HEK293 (cell line): ENCODE measurements around the gene MRPL55.

Source experiments
- CTCF ChIA-PET: fragments of 350-600 bp; formaldehyde crosslinking; extraction: SDS; loops from one replicate; lab custom pipeline; 2021; ENCODE audit warnings: antibody characterized with exemption; lab: Yijun Ruan, JAX
- POLR2A ChIA-PET: fragments of 300-600 bp; formaldehyde crosslinking; extraction: SDS; loops from one replicate; lab custom pipeline; 2020; ENCODE audit warnings: antibody characterized with exemption, inconsistent platforms; lab: Yijun Ruan, JAX
- H3K27ac ChIP-seq: fragments of 200-500 bp; sonication (Bioruptor generic); 2 replicates; pipeline ENCODE4 v1.5.1; 2014; ENCODE audit warnings: low read depth, low read length, control low read depth, inconsistent platforms; ENCODE audit errors: extremely low read depth
- H3K36me3 ChIP-seq, 2 experiments: fragments of 200-500 bp in 1 of 2; sonication (Bioruptor generic) in 1 of 2; 1 replicate in 1 of 2; 2 replicates in 1 of 2; pipeline ENCODE4 v1.5.1; 2014 to 2017; ENCODE audit warnings: inconsistent platforms in 2 of 2, low read length in 2 of 2; ENCODE audit not compliant: control insufficient read depth in 2 of 2, insufficient read depth in 1 of 2
- H3K4me1 ChIP-seq: fragments of 200-500 bp; sonication (Bioruptor generic); 2 replicates; pipeline ENCODE4 v1.5.1; 2014; ENCODE audit warnings: mild to moderate bottlenecking, low read length, inconsistent platforms; ENCODE audit not compliant: control insufficient read depth, insufficient read depth
- H3K4me3 ChIP-seq: 2 replicates; pipeline ENCODE4 v1.5.1; 2011; ENCODE audit warnings: low read depth, mild to moderate bottlenecking, control low read depth, low read length, moderate library complexity
- H3K9me3 ChIP-seq: fragments of 200-500 bp; sonication (Bioruptor generic); 2 replicates; pipeline ENCODE4 v1.5.1; 2014; ENCODE audit warnings: low read depth, low read length, inconsistent platforms; ENCODE audit not compliant: control insufficient read depth, insufficient read depth
- BCL11A ChIP-seq: fragments of 450-650 bp; formaldehyde crosslinking; IDR thresholded peaks from 2 replicates; pipeline ENCODE4 v1.5.1; 2016; ENCODE audit warnings: low read depth, missing biosample characterization, missing genetic modification characterization
- EGR2 ChIP-seq: fragments of 450-650 bp; formaldehyde crosslinking; IDR thresholded peaks from 2 replicates; pipeline ENCODE4 v1.5.1; 2016; ENCODE audit warnings: low read depth, missing biosample characterization, missing genetic modification characterization
- HOXC10 ChIP-seq: sonication (generic); formaldehyde crosslinking; IDR thresholded peaks from 2 replicates; pipeline ENCODE4 v1.8.1; 2023; ENCODE audit warnings: mild to moderate bottlenecking, missing genetic modification reagents
- REPIN1 ChIP-seq: fragments of 450-650 bp; formaldehyde crosslinking; IDR thresholded peaks from 2 replicates; pipeline ENCODE4 v1.5.1; 2017; ENCODE audit warnings: missing biosample characterization, missing genetic modification characterization, low read depth
- SCRT2 ChIP-seq: fragments of 450-650 bp; formaldehyde crosslinking; IDR thresholded peaks from 2 replicates; pipeline ENCODE4 v1.5.1; 2016; ENCODE audit warnings: missing biosample characterization, missing genetic modification characterization
- SP2 ChIP-seq: fragments of 450-650 bp; formaldehyde crosslinking; IDR thresholded peaks from 2 replicates; pipeline ENCODE4 v1.5.1; 2016; ENCODE audit warnings: missing biosample characterization, missing genetic modification characterization
- TCF7L2 ChIP-seq: IDR thresholded peaks from 2 replicates; pipeline ENCODE4 v1.6.1; 2011; ENCODE audit warnings: low read depth, mild to moderate bottlenecking, inconsistent platforms, low read length, moderate library complexity, borderline replicate concordance
- TRIM28 ChIP-seq: IDR thresholded peaks from 2 replicates; pipeline ENCODE4 v1.6.1; 2011; ENCODE audit warnings: low read length, control low read depth, borderline replicate concordance
- YY1 ChIP-seq: fragments of 450-650 bp; formaldehyde crosslinking; IDR thresholded peaks from 2 replicates; pipeline ENCODE4 v1.5.1; 2018; ENCODE audit warnings: missing biosample characterization, missing genetic modification characterization
- YY2 ChIP-seq: fragments of 450-650 bp; formaldehyde crosslinking; IDR thresholded peaks from 2 replicates; pipeline ENCODE4 v1.5.1; 2016; ENCODE audit warnings: missing biosample characterization, missing genetic modification characterization
- ZBTB17 ChIP-seq: fragments of 450-650 bp; formaldehyde crosslinking; IDR thresholded peaks from 2 replicates; pipeline ENCODE4 v1.5.1; 2016; ENCODE audit warnings: missing biosample characterization, missing genetic modification characterization
- ZNF157 ChIP-seq: fragments of 450-650 bp; formaldehyde crosslinking; IDR thresholded peaks from 2 replicates; pipeline ENCODE4 v1.5.1; 2016; ENCODE audit warnings: missing biosample characterization, missing genetic modification characterization
- ZNF23 ChIP-seq: fragments of 450-650 bp; formaldehyde crosslinking; IDR thresholded peaks from 2 replicates; pipeline ENCODE4 v1.5.1; 2016; ENCODE audit warnings: missing biosample characterization, missing genetic modification characterization, borderline replicate concordance
- ZNF404 ChIP-seq: fragments of 450-650 bp; formaldehyde crosslinking; IDR thresholded peaks from 2 replicates; pipeline ENCODE4 v1.5.1; 2017; ENCODE audit warnings: missing biosample characterization, missing genetic modification characterization
- ZNF433 ChIP-seq: fragments of 450-650 bp; formaldehyde crosslinking; IDR thresholded peaks from 2 replicates; pipeline ENCODE4 v1.5.1; 2016; ENCODE audit warnings: missing biosample characterization, missing genetic modification characterization, low read depth
- ZNF560 ChIP-seq: fragments of 450-650 bp; formaldehyde crosslinking; IDR thresholded peaks from 2 replicates; pipeline ENCODE4 v1.5.1; 2017; ENCODE audit warnings: missing biosample characterization, missing genetic modification characterization, borderline replicate concordance
- ZNF600 ChIP-seq: fragments of 450-650 bp; formaldehyde crosslinking; IDR thresholded peaks from 2 replicates; pipeline ENCODE4 v1.5.1; 2016; ENCODE audit warnings: missing biosample characterization, missing genetic modification characterization
- ZNF768 ChIP-seq: fragments of 450-650 bp; formaldehyde crosslinking; IDR thresholded peaks from 2 replicates; pipeline ENCODE4 v1.5.1; 2018; ENCODE audit warnings: missing biosample characterization, mild to moderate bottlenecking, missing genetic modification characterization
- ZNF785 ChIP-seq: fragments of 450-650 bp; formaldehyde crosslinking; IDR thresholded peaks from 2 replicates; pipeline ENCODE4 v1.5.1; 2016; ENCODE audit warnings: missing biosample characterization, missing genetic modification characterization
- ZSCAN23 ChIP-seq: fragments of 450-650 bp; formaldehyde crosslinking; IDR thresholded peaks from 2 replicates; pipeline ENCODE4 v1.5.1; 2016; ENCODE audit warnings: missing biosample characterization, missing genetic modification characterization
- TF ChIP-seq, protein P1 (sequence below): fragments of 450-650 bp; formaldehyde crosslinking; IDR thresholded peaks from 2 replicates; pipeline ENCODE4 v1.5.1; 2016; ENCODE audit warnings: missing biosample characterization, missing genetic modification characterization
- TF ChIP-seq, protein P2 (sequence below): fragments of 450-650 bp; formaldehyde crosslinking; IDR thresholded peaks from 2 replicates; pipeline ENCODE4 v1.5.1; 2016; ENCODE audit warnings: missing biosample characterization, missing genetic modification characterization
- TF ChIP-seq, protein P3 (sequence below): fragments of 450-650 bp; IDR thresholded peaks from 2 replicates; pipeline ENCODE4 v1.5.1; 2018; ENCODE audit warnings: missing biosample characterization, mild to moderate bottlenecking, missing genetic modification characterization
- TF ChIP-seq, protein P4 (sequence below): sonication (generic); formaldehyde crosslinking; IDR thresholded peaks from 2 replicates; pipeline ENCODE4 v1.8.1; 2022; ENCODE audit warnings: mild to moderate bottlenecking, moderate library complexity, missing genetic modification reagents
- TF ChIP-seq, protein P5 (sequence below): fragments of 450-650 bp; formaldehyde crosslinking; IDR thresholded peaks from 2 replicates; pipeline ENCODE4 v1.5.1; 2016; ENCODE audit warnings: missing biosample characterization, missing genetic modification characterization
- TF ChIP-seq, protein P6 (sequence below): fragments of 450-650 bp; formaldehyde crosslinking; IDR thresholded peaks from 2 replicates; pipeline ENCODE4 v1.5.1; 2016; ENCODE audit warnings: missing biosample characterization, missing genetic modification characterization

The MRPL55 gene

DNA sequence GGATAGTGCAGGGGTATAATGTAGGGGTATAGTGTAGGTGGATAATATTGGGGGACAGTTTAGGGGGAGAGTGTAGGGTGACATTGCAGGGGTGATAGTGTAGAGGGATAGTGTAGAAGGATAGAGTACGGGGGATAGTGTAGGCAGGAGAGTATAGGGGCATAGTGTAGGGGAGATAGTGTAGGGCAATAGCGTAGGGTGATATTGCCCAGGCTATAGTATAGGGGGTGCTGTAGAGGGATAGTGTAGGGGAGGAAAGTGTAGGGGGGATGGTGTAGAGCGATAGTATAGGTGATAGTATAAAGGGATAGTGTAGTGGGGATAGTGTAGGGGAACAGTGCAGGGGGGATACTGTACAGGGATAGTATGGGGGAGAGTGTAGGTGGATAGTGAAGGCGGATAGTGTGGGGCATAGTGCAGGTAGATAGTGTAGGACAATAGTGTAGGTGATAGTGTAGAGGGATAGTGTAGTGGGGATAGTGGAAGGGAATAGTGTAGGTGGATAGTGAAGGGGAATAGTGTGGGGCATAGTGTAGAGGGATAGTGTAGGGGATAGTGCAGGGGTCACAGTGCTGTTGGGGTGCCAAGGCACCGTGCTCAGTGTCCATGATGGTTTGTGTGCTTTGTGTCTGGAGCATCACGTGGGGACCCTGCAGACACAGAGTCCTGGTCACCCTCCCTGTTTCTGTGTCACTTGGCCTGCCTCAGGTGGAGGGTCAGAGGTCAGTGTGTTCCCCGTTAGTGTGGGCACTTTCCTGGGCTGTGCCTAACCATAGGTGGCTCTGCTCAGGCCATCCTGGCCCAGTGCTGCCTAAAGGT, 37.1 kb downstream of the MRPL55 start (continued):
- TF ChIP-seq ZNF600 (tag by site-specific recombination) (peak; percentile 67), ZBTB17 (tag by site-specific recombination) (no peak), TRIM28 (no peak), YY1 (tag by site-specific recombination) (no peak), ZSCAN23 (tag by site-specific recombination) (no peak; the same call in 1 of the 2 replicates), TCF7L2 (no peak), ZNF157 (tag by site-specific recombination) (peak; percentile 9; the same call in 1 of the 2 replicates), ZNF433 (tag by site-specific recombination) (no peak)
- TF ChIP-seq, protein P1, sequence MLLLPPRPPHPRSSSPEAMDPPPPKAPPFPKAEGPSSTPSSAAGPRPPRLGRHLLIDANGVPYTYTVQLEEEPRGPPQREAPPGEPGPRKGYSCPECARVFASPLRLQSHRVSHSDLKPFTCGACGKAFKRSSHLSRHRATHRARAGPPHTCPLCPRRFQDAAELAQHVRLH (tag by site-specific recombination) = no peak
- TF ChIP-seq, protein P2, sequence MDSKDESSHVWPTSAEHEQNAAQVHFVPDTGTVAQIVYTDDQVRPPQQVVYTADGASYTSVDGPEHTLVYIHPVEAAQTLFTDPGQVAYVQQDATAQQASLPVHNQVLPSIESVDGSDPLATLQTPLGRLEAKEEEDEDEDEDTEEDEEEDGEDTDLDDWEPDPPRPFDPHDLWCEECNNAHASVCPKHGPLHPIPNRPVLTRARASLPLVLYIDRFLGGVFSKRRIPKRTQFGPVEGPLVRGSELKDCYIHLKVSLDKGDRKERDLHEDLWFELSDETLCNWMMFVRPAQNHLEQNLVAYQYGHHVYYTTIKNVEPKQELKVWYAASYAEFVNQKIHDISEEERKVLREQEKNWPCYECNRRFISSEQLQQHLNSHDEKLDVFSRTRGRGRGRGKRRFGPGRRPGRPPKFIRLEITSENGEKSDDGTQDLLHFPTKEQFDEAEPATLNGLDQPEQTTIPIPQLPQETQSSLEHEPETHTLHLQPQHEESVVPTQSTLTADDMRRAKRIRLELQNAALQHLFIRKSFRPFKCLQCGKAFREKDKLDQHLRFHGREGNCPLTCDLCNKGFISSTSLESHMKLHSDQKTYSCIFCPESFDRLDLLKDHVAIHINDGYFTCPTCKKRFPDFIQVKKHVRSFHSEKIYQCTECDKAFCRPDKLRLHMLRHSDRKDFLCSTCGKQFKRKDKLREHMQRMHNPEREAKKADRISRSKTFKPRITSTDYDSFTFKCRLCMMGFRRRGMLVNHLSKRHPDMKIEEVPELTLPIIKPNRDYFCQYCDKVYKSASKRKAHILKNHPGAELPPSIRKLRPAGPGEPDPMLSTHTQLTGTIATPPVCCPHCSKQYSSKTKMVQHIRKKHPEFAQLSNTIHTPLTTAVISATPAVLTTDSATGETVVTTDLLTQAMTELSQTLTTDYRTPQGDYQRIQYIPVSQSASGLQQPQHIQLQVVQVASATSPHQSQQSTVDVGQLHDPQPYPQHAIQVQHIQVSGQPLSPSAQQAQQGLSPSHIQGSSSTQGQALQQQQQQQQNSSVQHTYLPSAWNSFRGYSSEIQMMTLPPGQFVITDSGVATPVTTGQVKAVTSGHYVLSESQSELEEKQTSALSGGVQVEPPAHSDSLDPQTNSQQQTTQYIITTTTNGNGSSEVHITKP (tag by site-specific recombination) = peak; percentile 86
- TF ChIP-seq, protein P3, sequence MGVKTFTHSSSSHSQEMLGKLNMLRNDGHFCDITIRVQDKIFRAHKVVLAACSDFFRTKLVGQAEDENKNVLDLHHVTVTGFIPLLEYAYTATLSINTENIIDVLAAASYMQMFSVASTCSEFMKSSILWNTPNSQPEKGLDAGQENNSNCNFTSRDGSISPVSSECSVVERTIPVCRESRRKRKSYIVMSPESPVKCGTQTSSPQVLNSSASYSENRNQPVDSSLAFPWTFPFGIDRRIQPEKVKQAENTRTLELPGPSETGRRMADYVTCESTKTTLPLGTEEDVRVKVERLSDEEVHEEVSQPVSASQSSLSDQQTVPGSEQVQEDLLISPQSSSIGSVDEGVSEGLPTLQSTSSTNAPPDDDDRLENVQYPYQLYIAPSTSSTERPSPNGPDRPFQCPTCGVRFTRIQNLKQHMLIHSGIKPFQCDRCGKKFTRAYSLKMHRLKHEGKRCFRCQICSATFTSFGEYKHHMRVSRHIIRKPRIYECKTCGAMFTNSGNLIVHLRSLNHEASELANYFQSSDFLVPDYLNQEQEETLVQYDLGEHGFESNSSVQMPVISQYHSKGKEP (tag by site-specific recombination) = no peak
- TF ChIP-seq, protein P4, sequence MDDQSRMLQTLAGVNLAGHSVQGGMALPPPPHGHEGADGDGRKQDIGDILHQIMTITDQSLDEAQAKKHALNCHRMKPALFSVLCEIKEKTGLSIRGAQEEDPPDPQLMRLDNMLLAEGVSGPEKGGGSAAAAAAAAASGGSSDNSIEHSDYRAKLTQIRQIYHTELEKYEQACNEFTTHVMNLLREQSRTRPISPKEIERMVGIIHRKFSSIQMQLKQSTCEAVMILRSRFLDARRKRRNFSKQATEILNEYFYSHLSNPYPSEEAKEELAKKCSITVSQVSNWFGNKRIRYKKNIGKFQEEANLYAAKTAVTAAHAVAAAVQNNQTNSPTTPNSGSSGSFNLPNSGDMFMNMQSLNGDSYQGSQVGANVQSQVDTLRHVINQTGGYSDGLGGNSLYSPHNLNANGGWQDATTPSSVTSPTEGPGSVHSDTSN (CRISPR knock-in tag) = no peak
- TF ChIP-seq, all 188 proteins: peak for 25

DNA sequence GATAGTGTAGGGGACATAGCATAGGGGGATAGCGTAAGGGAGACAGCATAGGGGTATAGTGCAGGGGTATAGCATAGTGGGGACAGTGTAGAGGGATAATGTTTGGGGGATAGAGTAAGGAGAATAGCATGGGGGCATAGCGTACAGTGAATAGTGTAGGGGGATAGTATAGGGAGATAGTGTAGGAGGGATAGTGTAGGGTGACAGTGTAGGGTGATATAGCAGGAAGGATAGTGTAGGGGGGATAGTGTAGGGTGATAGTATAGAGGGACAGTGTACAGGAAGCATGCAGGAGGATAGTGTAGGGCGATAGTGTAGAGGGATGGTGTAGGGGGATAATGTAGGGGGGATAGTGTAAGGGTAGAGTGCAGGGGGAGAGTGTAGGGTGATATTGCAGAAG, 38.2 kb downstream of the MRPL55 start:
- Histone ChIP-seq H3K4me3 (no peak overlapping the region), H3K27ac (no peak overlapping the region), H3K4me1 (no peaks in the 10 kb centered on the region), H3K36me3 (no peaks in the 10 kb centered on the region), H3K9me3 (no peaks in the 10 kb centered on the region)
- CTCF ChIA-PET = no interaction called here
- POLR2A ChIA-PET = no interaction called here
- TF ChIP-seq EGR2 (tag by site-specific recombination) (peak; percentile 73), ZNF560 (tag by site-specific recombination) (no peak), REPIN1 (tag by site-specific recombination) (no peak), YY2 (tag by site-specific recombination) (no peak), ZNF785 (tag by site-specific recombination) (0 out of 2 replicates have a peak, but pooled peaks have one; percentile 9), ZNF768 (tag by site-specific recombination) (no peak), BCL11A (tag by site-specific recombination) (no peak), ZNF404 (tag by site-specific recombination) (no peak), SP2 (no peak), SCRT2 (tag by site-specific recombination) (no peak), ZNF23 (tag by site-specific recombination) (no peak), HOXC10 (CRISPR knock-in tag) (no peak)
- TF ChIP-seq, protein P5, sequence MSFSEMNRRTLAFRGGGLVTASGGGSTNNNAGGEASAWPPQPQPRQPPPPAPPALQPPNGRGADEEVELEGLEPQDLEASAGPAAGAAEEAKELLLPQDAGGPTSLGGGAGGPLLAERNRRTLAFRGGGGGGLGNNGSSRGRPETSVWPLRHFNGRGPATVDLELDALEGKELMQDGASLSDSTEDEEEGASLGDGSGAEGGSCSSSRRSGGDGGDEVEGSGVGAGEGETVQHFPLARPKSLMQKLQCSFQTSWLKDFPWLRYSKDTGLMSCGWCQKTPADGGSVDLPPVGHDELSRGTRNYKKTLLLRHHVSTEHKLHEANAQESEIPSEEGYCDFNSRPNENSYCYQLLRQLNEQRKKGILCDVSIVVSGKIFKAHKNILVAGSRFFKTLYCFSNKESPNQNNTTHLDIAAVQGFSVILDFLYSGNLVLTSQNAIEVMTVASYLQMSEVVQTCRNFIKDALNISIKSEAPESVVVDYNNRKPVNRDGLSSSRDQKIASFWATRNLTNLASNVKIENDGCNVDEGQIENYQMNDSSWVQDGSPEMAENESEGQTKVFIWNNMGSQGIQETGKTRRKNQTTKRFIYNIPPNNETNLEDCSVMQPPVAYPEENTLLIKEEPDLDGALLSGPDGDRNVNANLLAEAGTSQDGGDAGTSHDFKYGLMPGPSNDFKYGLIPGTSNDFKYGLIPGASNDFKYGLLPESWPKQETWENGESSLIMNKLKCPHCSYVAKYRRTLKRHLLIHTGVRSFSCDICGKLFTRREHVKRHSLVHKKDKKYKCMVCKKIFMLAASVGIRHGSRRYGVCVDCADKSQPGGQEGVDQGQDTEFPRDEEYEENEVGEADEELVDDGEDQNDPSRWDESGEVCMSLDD (tag by site-specific recombination) = peak; percentile 37; the same call in 1 of the 2 replicates
- TF ChIP-seq, protein P6, sequence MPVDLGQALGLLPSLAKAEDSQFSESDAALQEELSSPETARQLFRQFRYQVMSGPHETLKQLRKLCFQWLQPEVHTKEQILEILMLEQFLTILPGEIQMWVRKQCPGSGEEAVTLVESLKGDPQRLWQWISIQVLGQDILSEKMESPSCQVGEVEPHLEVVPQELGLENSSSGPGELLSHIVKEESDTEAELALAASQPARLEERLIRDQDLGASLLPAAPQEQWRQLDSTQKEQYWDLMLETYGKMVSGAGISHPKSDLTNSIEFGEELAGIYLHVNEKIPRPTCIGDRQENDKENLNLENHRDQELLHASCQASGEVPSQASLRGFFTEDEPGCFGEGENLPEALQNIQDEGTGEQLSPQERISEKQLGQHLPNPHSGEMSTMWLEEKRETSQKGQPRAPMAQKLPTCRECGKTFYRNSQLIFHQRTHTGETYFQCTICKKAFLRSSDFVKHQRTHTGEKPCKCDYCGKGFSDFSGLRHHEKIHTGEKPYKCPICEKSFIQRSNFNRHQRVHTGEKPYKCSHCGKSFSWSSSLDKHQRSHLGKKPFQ = no peak
